ENCODE measurements around the gene SLC35B1.

The SLC35B1 gene

DNA sequence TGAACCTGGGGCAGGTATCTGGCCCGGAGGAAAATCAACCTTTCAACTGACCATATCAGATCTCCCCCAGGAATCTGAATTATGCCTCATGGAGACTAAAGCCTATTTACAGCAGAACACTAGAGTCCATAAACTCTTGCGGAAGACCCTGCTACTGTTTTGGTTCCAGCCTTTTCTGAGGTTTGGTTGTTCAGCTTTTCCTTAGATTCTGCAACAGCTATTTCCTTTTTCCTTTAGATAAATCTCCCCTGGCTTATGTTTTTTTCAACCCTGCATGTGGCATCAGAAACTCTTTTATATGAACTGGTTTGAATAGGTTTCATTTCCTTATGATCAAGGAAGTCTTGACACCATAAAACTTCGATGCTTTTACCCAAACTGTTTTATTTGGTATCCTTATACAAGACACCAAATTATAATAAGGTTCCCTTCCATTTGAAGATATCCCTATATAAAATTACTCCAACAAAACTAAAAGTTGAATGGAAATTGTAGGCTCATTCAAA lies 43.0 kb downstream of the SLC35B1 start:
- no peak for DNase-seq

DNA sequence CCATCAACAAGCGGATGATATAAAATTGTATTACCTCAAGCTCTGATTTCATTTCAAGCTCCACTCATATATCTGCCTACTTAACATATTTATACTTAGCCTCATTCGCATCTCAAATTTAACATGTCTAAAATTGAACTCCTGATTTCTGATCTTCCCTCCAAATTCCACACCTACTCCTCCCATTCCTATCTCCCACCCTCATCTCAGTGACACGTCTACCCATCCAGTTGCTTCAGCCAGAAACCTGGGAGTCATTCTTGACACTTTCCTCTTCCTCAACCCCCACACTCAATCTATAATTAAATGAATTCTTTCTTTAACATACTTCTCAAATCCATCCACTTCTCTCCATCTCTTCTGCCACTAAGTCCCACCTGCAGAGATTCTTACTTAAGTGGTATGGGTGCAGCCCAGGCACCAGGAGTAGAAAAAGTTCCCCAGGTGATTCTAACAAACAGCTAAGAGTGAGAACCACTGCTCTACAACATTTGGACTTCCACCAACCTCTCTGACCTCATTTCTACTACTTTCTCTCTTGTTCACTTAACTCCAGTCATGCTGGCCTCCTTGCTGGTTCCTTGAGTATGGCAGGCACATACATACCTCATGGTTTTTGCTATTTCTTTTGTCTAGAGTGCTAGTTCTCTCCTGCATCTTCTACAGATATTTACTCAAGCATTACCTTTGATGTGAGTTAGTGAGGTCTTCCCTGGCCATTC lies 47.9 kb downstream of the SLC35B1 start:
- no peak for DNase-seq

DNA sequence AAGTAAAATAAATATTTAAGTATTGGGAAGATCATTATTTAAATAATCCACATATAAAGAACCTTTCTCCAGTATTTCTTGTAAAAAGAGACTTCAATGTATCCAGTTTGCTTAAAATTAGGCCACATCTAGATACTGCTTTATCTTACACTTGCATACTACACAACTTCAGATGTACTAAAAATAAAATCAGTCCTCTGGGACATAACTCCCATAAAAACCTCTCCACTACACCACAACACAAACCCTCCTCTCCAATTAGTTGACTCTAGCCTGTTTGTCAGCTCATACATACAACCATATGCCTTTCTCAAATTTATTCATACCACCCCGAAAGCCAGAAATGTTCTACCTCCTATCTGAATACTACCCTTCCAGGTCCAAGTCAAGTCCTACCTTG lies 51.5 kb downstream of the SLC35B1 start:
- DNase-seq, result no peak

All from NCI-H2171 (cell line).